Fibroblast of pulmonary artery (primary cell): ENCODE results near the gene GNL3.
A peak's percentile ranks its signal among the peaks of the same experiment; 100 is the strongest.

Experiments
- DNase-seq: peaks from one replicate; pipeline ENCODE4 v3.0.0-alpha.2; 2010; ENCODE audit warnings: low read depth
- H3K4me3 ChIP-seq: replicated peaks from 2 replicates; pipeline ENCODE4 v1.5.1; 2011; ENCODE audit warnings: low read depth, mild to moderate bottlenecking, control low read depth, low read length, moderate library complexity
- TF ChIP-seq, protein P1 (sequence below): IDR thresholded peaks from 2 replicates; pipeline ENCODE4 v1.5.1; 2011; ENCODE audit warnings: mild to moderate bottlenecking, control low read depth, low read length, inconsistent platforms; ENCODE audit errors: missing control alignments

Gene GNL3

DNA sequence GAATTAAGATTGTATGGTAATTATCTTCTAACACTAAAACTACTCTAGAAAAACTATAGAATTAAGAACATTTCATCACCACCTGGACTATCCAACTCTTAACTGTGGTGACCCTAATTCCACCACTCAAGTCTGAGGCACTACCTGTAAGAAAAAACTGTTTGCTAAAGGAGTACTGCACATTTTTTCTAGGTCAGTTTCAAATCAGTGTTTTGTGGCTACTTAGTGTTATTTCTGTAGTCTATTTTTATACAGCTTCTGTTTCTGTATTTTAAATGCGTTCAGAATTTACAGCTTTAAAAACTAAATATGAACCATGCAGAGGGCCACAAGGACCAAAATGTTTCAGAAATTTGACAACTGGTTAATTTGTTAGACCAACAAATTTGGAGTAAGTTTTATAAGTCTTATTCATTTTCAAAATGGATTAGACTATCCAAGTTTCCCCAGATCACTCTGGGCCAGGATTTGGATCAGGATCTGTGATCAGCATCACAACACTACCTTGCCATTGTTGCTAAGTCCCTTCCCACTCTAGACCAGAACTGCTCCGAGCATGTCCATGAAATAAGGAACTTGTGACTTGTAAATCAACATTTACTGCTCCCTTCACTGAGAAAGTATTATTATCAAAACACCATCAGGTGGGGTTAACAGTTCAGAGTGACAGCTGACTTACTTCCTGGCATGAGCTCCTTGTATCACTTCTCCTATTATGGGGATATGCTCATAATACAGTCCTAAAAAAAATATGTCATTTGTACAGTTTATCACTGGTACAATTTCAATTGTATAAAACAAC is 11.2 kb downstream of the GNL3 start:
- H3K4me3 ChIP-seq = no peak overlapping the region
- DNase-seq = no peak
- TF ChIP-seq, protein P1, sequence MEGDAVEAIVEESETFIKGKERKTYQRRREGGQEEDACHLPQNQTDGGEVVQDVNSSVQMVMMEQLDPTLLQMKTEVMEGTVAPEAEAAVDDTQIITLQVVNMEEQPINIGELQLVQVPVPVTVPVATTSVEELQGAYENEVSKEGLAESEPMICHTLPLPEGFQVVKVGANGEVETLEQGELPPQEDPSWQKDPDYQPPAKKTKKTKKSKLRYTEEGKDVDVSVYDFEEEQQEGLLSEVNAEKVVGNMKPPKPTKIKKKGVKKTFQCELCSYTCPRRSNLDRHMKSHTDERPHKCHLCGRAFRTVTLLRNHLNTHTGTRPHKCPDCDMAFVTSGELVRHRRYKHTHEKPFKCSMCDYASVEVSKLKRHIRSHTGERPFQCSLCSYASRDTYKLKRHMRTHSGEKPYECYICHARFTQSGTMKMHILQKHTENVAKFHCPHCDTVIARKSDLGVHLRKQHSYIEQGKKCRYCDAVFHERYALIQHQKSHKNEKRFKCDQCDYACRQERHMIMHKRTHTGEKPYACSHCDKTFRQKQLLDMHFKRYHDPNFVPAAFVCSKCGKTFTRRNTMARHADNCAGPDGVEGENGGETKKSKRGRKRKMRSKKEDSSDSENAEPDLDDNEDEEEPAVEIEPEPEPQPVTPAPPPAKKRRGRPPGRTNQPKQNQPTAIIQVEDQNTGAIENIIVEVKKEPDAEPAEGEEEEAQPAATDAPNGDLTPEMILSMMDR = no peak

- no peak overlapping the region for H3K4me3 ChIP-seq
- TF ChIP-seq, protein P1 = no peak
- DNase-seq = no peak
These were observed 11.8 kb downstream of the GNL3 start for GRCh38 chr3:52697632-52697965.

- H3K4me3 ChIP-seq = no peak overlapping the region
These were observed 17.5 kb downstream of the GNL3 start for GRCh38 chr3:52703341-52703740.

DNA sequence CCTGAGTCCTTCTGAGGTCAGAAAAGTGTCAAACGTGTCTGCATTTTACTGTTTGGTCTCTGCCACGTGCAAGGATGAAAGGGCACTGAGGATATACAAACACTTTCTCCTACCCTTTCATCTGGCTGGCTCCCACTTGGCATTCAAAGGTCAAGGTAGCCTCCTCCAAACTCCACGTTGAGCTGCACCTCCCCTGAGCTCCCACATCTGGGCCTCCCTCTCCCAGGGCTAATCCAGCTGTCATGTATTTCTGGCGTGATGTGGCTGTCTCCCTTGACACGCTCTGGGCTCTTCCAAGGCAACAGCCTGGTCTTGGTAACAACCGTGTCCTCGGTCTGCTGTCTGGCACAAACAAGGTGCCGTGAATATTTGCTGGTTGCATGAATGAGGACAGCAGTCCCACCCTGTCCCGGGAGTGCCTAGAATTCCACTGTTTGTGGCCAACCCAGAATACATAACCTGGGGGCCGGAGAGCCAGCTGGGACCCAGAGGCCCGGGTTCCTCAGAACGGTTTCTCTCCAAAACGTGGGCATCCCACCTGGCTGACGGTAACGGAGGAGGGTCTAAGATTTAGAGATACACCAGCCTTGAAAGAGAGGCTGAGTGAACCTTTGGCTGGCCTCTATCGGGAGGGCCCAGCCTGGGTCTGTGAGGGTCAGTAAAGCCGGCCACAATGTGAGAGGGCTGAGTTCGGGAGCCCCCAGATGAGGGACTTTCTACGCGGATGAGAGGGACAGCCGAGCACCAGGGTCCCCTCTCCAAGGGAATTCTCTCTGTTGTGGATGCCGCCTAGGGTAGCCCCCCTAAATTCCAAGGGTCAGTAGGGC is 19.0 kb downstream of the GNL3 start:
- DNase-seq = peak; percentile 25
- TF ChIP-seq, protein P1 = no peak
- peak overlapping the region; percentile 83 for H3K4me3 ChIP-seq

More at GRCh38 chr3:52703341-52703740, 17.5 kb downstream of the GNL3 start:
- TF ChIP-seq, protein P1 = no peak
- DNase-seq = no peak

GRCh38 chr3:52705438-52705687 is 19.5 kb downstream of the GNL3 start:
- DNase-seq = no peak
- TF ChIP-seq, protein P1 = no peak
- H3K4me3 ChIP-seq = peak overlapping the region; percentile 83

DNA sequence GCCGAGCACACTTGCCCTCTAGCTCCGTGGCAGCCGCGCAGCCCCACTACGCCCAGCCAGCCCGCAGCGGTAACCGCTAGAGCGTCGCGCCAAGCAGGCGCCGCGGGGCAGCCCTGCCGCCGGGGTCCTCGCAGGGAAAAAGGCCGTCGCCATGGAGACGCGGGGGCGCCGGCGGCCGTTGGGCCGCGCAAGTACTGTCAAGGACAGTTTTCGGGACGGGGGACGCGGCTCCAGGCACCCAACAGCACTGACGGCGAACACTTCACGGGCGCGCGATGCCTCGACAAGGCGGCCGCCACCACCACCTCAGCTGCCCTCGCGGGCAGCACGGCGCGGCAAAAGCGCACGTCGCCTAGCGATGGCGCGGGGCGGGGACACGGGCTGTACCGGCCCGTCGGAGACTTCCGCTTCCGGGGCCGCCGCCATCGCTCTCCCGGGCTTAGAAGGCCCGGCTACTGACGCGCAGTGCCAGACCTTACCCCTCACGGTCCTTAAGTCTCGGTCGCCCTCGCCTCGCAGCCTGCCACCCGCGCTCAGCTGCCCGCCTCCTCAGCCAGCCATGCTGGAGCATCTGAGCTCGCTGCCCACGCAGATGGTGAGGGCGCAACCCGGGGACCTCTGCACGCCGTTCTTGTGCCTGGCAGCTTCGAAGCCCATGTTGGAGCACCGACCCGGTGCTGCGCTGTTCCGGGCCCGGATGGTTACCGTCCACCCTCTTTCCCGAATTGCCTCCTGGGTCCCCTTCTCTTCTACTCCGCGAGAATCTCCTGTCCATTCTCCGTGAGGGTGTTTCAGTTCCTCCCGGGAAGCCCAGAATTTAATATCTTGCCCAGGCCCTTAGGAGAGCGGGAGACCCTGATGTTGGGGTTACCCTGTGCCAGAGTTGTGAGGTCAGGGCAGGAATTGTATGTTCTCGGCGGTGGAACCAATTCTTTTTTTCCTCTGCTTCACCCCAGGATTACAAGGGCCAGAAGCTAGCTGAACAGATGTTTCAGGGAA is 20.2 kb downstream of the GNL3 start, which contains the start of the genes GLT8D1 and SPCS1:
GLT8D1 (minus strand) TSS at position 104 of the 999 bp plus-strand sequence. CDS start 5,331 bp downstream, outside the sequence.
SPCS1 (plus strand) TSS at position 419 of the 999 bp plus-strand sequence; CDS start at position 560, 141 bp downstream.
- TF ChIP-seq, protein P1 = no peak
- H3K4me3 ChIP-seq = peak within 1 kb of the TSS; percentile 83

More for the DNA sequence above, 20.2 kb downstream of the GNL3 start, which contains the start of the genes GLT8D1 and SPCS1:
- DNase-seq = peak; percentile 86
